HEK293 (cell line): Measurements from ENCODE around the gene CIRBP.

Source experiments
- CTCF ChIA-PET: fragments of 350-600 bp; formaldehyde crosslinking; extraction: SDS; loops from one replicate; lab custom pipeline; 2021; ENCODE audit warnings: antibody characterized with exemption; lab: Yijun Ruan, JAX
- POLR2A ChIA-PET: fragments of 300-600 bp; formaldehyde crosslinking; extraction: SDS; loops from one replicate; lab custom pipeline; 2020; ENCODE audit warnings: antibody characterized with exemption, inconsistent platforms; lab: Yijun Ruan, JAX
- H3K27ac ChIP-seq: fragments of 200-500 bp; sonication (Bioruptor generic); 2 replicates; pipeline ENCODE4 v1.5.1; 2014; ENCODE audit warnings: low read depth, low read length, control low read depth, inconsistent platforms; ENCODE audit errors: extremely low read depth
- H3K36me3 ChIP-seq, 2 experiments: fragments of 200-500 bp in 1 of 2; sonication (Bioruptor generic) in 1 of 2; 1 replicate in 1 of 2; 2 replicates in 1 of 2; pipeline ENCODE4 v1.5.1; 2014 to 2017; ENCODE audit warnings: inconsistent platforms in 2 of 2, low read length in 2 of 2; ENCODE audit not compliant: control insufficient read depth in 2 of 2, insufficient read depth in 1 of 2
- H3K4me1 ChIP-seq: fragments of 200-500 bp; sonication (Bioruptor generic); 2 replicates; pipeline ENCODE4 v1.5.1; 2014; ENCODE audit warnings: mild to moderate bottlenecking, low read length, inconsistent platforms; ENCODE audit not compliant: control insufficient read depth, insufficient read depth
- H3K4me3 ChIP-seq: 2 replicates; pipeline ENCODE4 v1.5.1; 2011; ENCODE audit warnings: low read depth, mild to moderate bottlenecking, control low read depth, low read length, moderate library complexity
- H3K9me3 ChIP-seq: fragments of 200-500 bp; sonication (Bioruptor generic); 2 replicates; pipeline ENCODE4 v1.5.1; 2014; ENCODE audit warnings: low read depth, low read length, inconsistent platforms; ENCODE audit not compliant: control insufficient read depth, insufficient read depth
- BCL11A ChIP-seq: fragments of 450-650 bp; formaldehyde crosslinking; IDR thresholded peaks from 2 replicates; pipeline ENCODE4 v1.5.1; 2016; ENCODE audit warnings: low read depth, missing biosample characterization, missing genetic modification characterization
- GLIS2 ChIP-seq: fragments of 450-650 bp; formaldehyde crosslinking; IDR thresholded peaks from 2 replicates; pipeline ENCODE4 v1.5.1; 2016; ENCODE audit warnings: missing biosample characterization, missing genetic modification characterization
- HIC1 ChIP-seq: fragments of 450-650 bp; formaldehyde crosslinking; IDR thresholded peaks from 2 replicates; pipeline ENCODE4 v1.5.1; 2016; ENCODE audit warnings: missing biosample characterization, missing genetic modification characterization
- IKZF3 ChIP-seq: fragments of 450-650 bp; IDR thresholded peaks from 2 replicates; pipeline ENCODE4 v1.5.0; 2018; ENCODE audit warnings: missing biosample characterization, mild to moderate bottlenecking, missing genetic modification characterization, moderate library complexity
- PATZ1 ChIP-seq: fragments of 450-650 bp; formaldehyde crosslinking; IDR thresholded peaks from 2 replicates; pipeline ENCODE4 v1.5.1; 2016; ENCODE audit warnings: missing biosample characterization, missing genetic modification characterization
- SCRT1 ChIP-seq: fragments of 450-650 bp; formaldehyde crosslinking; IDR thresholded peaks from 2 replicates; pipeline ENCODE4 v1.5.1; 2016; ENCODE audit warnings: missing biosample characterization, missing genetic modification characterization, borderline replicate concordance
- YY1 ChIP-seq: fragments of 450-650 bp; formaldehyde crosslinking; IDR thresholded peaks from 2 replicates; pipeline ENCODE4 v1.5.1; 2018; ENCODE audit warnings: missing biosample characterization, missing genetic modification characterization
- ZBTB8A ChIP-seq: fragments of 450-650 bp; formaldehyde crosslinking; IDR thresholded peaks from 2 replicates; pipeline ENCODE4 v1.5.1; 2016; ENCODE audit warnings: missing biosample characterization, missing genetic modification characterization
- ZEB2 ChIP-seq: fragments of 450-650 bp; formaldehyde crosslinking; IDR thresholded peaks from 2 replicates; pipeline ENCODE4 v1.5.1; 2016; ENCODE audit warnings: missing biosample characterization, missing genetic modification characterization
- ZFP37 ChIP-seq: fragments of 450-650 bp; formaldehyde crosslinking; IDR thresholded peaks from 2 replicates; pipeline ENCODE4 v1.5.1; 2016; ENCODE audit warnings: missing biosample characterization, missing genetic modification characterization
- ZIC2 ChIP-seq: fragments of 450-650 bp; formaldehyde crosslinking; IDR thresholded peaks from 2 replicates; pipeline ENCODE4 v1.5.1; 2016; ENCODE audit warnings: missing biosample characterization, missing genetic modification characterization
- ZNF16 ChIP-seq: fragments of 450-650 bp; formaldehyde crosslinking; IDR thresholded peaks from 2 replicates; pipeline ENCODE4 v1.5.1; 2016; ENCODE audit warnings: low read depth, missing biosample characterization, missing genetic modification characterization
- ZNF239 ChIP-seq: fragments of 450-650 bp; formaldehyde crosslinking; IDR thresholded peaks from 2 replicates; pipeline ENCODE4 v1.5.1; 2016; ENCODE audit warnings: missing biosample characterization, missing genetic modification characterization
- ZNF24 ChIP-seq: fragments of 450-650 bp; formaldehyde crosslinking; IDR thresholded peaks from 2 replicates; pipeline ENCODE4 v1.5.1; 2016; ENCODE audit warnings: missing biosample characterization, missing genetic modification characterization
- ZNF292 ChIP-seq: fragments of 450-650 bp; formaldehyde crosslinking; IDR thresholded peaks from 2 replicates; pipeline ENCODE4 v1.5.1; 2016; ENCODE audit warnings: low read depth, missing biosample characterization, missing genetic modification characterization, borderline replicate concordance
- ZNF341 ChIP-seq: fragments of 450-650 bp; formaldehyde crosslinking; IDR thresholded peaks from 2 replicates; pipeline ENCODE4; 2016; ENCODE audit warnings: low read depth, missing biosample characterization, missing genetic modification characterization
- ZNF37A ChIP-seq: fragments of 450-650 bp; IDR thresholded peaks from 2 replicates; pipeline ENCODE4 v1.5.1; 2018; ENCODE audit warnings: missing biosample characterization, missing genetic modification characterization
- ZNF391 ChIP-seq: fragments of 450-650 bp; formaldehyde crosslinking; IDR thresholded peaks from 2 replicates; pipeline ENCODE4 v1.5.1; 2016; ENCODE audit warnings: low read depth, missing biosample characterization, missing genetic modification characterization, borderline replicate concordance
- ZNF398 ChIP-seq: fragments of 450-650 bp; formaldehyde crosslinking; IDR thresholded peaks from 2 replicates; pipeline ENCODE4 v1.5.1; 2017; ENCODE audit warnings: missing biosample characterization, missing genetic modification characterization
- ZNF488 ChIP-seq: fragments of 450-650 bp; formaldehyde crosslinking; IDR thresholded peaks from 2 replicates; pipeline ENCODE4 v1.5.1; 2016; ENCODE audit warnings: missing biosample characterization, missing genetic modification characterization
- ZNF596 ChIP-seq: fragments of 450-650 bp; IDR thresholded peaks from 2 replicates; pipeline ENCODE4 v1.5.0; 2018; ENCODE audit warnings: missing biosample characterization, mild to moderate bottlenecking, missing genetic modification characterization, moderate library complexity
- ZNF629 ChIP-seq: fragments of 450-650 bp; formaldehyde crosslinking; IDR thresholded peaks from 2 replicates; pipeline ENCODE4 v1.5.1; 2017; ENCODE audit warnings: missing biosample characterization, missing genetic modification characterization
- ZNF660 ChIP-seq: fragments of 450-650 bp; IDR thresholded peaks from 2 replicates; pipeline ENCODE4 v1.5.1; 2018; ENCODE audit warnings: missing biosample characterization, mild to moderate bottlenecking, missing genetic modification characterization
- ZNF677 ChIP-seq: fragments of 450-650 bp; IDR thresholded peaks from 2 replicates; pipeline ENCODE4 v1.5.0; 2018; ENCODE audit warnings: missing biosample characterization, mild to moderate bottlenecking, missing genetic modification characterization, moderate library complexity
- ZNF76 ChIP-seq: fragments of 450-650 bp; formaldehyde crosslinking; IDR thresholded peaks from 2 replicates; pipeline ENCODE4; 2016; ENCODE audit warnings: low read depth, missing biosample characterization, missing genetic modification characterization, borderline replicate concordance
- ZNF791 ChIP-seq: fragments of 450-650 bp; formaldehyde crosslinking; IDR thresholded peaks from 2 replicates; pipeline ENCODE4 v1.5.1; 2016; ENCODE audit warnings: missing biosample characterization, missing genetic modification characterization

Gene CIRBP

GRCh38 chr19:1311543-1312091 lies 42.5 kb downstream of the CIRBP start:
- no peaks in the 10 kb centered on the region for H3K4me1 ChIP-seq
- no peaks in the 10 kb centered on the region for H3K36me3 ChIP-seq
- ChIA-PET CTCF (interaction anchor here (0.6 to 1.2 kb wide), 3 partner anchors 10 to 67 kb away, joined by 3 to 5 read pairs (median 4); no protein-coding TSS in a partner anchor), POLR2A (interaction anchor here (0.6 to 1.7 kb wide), 2 partner anchors 42 to 60 kb away, joined by 3 to 6 read pairs; partner anchors contain the start of gene CIRBP)
- H3K27ac ChIP-seq: no peak overlapping the region
- no peaks in the 10 kb centered on the region for H3K9me3 ChIP-seq
- no peak for TF ChIP-seq ZNF677
- no peak for TF ChIP-seq ZNF16 (tag by site-specific recombination)
- 0 out of 2 replicates have a peak, but pooled peaks have one; percentile 29 for TF ChIP-seq GLIS2 (tag by site-specific recombination)
- no peak for TF ChIP-seq ZNF398 (tag by site-specific recombination)
- TF ChIP-seq ZNF37A: no peak
- no peak for TF ChIP-seq YY1 (tag by site-specific recombination)
- peak; percentile 27; the same call in 1 of the 2 replicates for TF ChIP-seq ZBTB8A (tag by site-specific recombination)
- TF ChIP-seq ZNF488: no peak
- TF ChIP-seq ZNF239 (tag by site-specific recombination): no peak
- no peak for TF ChIP-seq ZNF391 (tag by site-specific recombination)
- no peak for TF ChIP-seq ZNF341 (tag by site-specific recombination)
- no peak for TF ChIP-seq ZNF629 (tag by site-specific recombination)
- no peak for TF ChIP-seq ZNF660 (tag by site-specific recombination)
- 0 out of 2 replicates have a peak, but pooled peaks have one; percentile 21 for TF ChIP-seq ZNF76 (tag by site-specific recombination)
- TF ChIP-seq ZNF292 (tag by site-specific recombination): no peak
- no peak for TF ChIP-seq ZNF24
- no peak overlapping the region for H3K4me3 ChIP-seq

GRCh38 chr19:1312767-1313694 lies 43.9 kb downstream of the CIRBP start:
- ChIA-PET POLR2A (interaction anchor here (0.7 to 2.5 kb wide), 4 partner anchors 29 to 70 kb away, joined by 3 to 11 read pairs (median 6); partner anchors contain the start of gene CIRBP), CTCF (interaction anchor here (0.6 to 2.6 kb wide), 8 partner anchors 11 to 69 kb away, joined by 3 to 9 read pairs (median 4); no protein-coding TSS in a partner anchor)
- H3K9me3 ChIP-seq: no peaks in the 10 kb centered on the region
- TF ChIP-seq ZNF791 (tag by site-specific recombination): no peak
- 0 out of 2 replicates have a peak, but pooled peaks have one; percentile 7 for TF ChIP-seq ZIC2 (tag by site-specific recombination)
- peak; percentile 47; the same call in 1 of the 2 replicates for TF ChIP-seq ZEB2
- 0 out of 2 replicates have a peak, but pooled peaks have one; percentile 22 for TF ChIP-seq BCL11A
- TF ChIP-seq ZNF596 (tag by site-specific recombination): peak; percentile 13; the same call in 1 of the 2 replicates
- 0 out of 2 replicates have a peak, but pooled peaks have one; percentile 22 for TF ChIP-seq PATZ1
- 0 out of 2 replicates have a peak, but pooled peaks have one; percentile 30 for TF ChIP-seq GLIS2 (tag by site-specific recombination)
- 0 out of 2 replicates have a peak, but pooled peaks have one; percentile 28 for TF ChIP-seq HIC1 (tag by site-specific recombination)
- TF ChIP-seq ZFP37 (tag by site-specific recombination): no peak
- 0 out of 2 replicates have a peak, but pooled peaks have one; percentile 8 for TF ChIP-seq IKZF3 (tag by site-specific recombination)
- no peak for TF ChIP-seq SCRT1

More at GRCh38 chr19:1312767-1313694, 43.9 kb downstream of the CIRBP start:
- no peaks in the 10 kb centered on the region for H3K36me3 ChIP-seq
- no peak overlapping the region for H3K4me3 ChIP-seq
- H3K4me1 ChIP-seq: no peaks in the 10 kb centered on the region
- H3K27ac ChIP-seq: no peak overlapping the region
